Activated CD4-positive, alpha-beta T cell treated with anti-CD3 and anti-CD28 coated beads, Interleukin-2, amount 50 U/mL, for 24 hours (primary cell): Measurements from ENCODE around the gene GANAB.
A peak's percentile ranks its signal among the peaks of the same experiment; 100 is the strongest.
"Not testable (repeated sequence)": the region's sequence is repeated elsewhere in the genome, so short reads cannot be mapped to it uniquely, and the experiment has no call there.

Experiments used
- DNase-seq, 2 donors: peaks; one replicate each; pipeline ENCODE4 v3.0.0-alpha.2; 2020; ENCODE audit warnings: low read depth in 1 of 2, low spot score in 1 of 2

Gene GANAB

DNA sequence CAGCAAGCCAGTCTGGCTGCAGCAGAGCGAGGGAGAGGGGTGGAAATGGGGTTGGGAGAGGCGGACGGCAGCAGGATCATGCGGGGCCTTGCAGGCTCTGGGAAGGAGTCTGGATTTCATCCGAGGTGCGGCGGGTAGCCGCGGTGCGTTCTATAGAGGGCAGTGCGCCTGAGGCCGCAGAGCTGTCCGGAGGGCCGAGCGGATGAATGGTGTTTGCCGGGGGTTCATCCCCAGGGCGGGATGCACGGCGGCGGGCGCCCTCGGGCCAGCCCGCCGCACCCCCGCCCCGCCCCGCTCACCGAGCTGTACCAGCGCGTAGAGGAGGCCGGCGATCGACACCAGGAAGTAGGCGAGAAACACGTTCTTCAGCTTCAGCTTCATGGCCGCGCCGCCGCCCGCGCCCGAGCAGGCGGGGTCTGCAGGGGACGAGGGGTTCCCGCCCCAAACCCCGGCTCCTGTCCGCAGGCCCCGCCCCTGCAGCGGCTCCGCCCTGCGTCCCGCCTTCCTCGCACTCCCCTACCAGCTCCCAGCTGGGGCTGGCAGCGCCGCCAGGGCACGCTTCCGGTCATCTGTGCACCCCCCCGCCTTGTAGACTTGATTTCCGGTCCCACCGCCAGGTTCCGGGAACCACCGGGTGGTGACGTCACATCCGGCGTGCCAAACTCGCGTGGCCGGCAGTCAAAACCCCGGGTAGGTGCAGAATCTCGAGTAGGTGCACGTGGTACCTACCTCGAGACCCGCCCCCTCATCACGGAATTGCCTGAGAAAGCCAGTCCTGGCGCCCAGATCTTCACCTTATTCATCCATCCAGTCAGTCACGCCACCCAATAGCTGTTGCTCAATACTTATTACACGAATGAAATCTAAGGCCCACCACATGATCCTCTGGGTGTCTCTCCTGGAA lies 24.6 kb downstream of the GANAB start, which contains the start of gene B3GAT3:
Gene B3GAT3 (minus strand): TSS at position 420 of the 904 bp plus-strand sequence. CDS start 39 bp downstream, at position 381.
- peak; percentile 93 to 97 for DNase-seq

- DNase-seq = no peak
Observed at GRCh38 chr11:62621027-62621566, 25.3 kb downstream of the GANAB start.

DNA sequence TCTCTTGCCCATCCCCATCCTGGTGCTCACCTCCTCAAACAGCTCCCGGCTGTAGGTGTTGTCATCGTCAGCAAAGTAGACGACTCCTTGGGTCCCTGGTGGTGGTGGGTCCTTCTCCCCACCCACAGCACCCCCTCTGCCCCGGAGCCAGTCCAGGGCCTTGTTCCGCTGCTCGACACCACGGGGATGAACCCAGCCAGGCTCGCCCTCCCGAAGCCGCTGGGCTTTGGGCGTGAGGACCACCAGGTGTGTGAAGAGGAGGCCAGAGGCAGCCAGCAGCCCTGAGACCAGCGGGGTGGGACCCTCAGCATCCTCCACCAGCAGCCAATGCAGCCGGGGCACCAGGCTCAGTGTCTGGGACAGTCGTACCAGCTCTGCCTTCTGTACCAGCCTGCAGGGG lies 29.5 kb downstream of the GANAB start:
- DNase-seq = not testable (repeated sequence)

GRCh38 chr11:62615521-62615920 lies 30.9 kb downstream of the GANAB start:
- DNase-seq = no peak

GRCh38 chr11:62614275-62614674 lies 32.1 kb downstream of the GANAB start:
- DNase-seq = peak in 1 of 2 donors; percentile 56

DNA sequence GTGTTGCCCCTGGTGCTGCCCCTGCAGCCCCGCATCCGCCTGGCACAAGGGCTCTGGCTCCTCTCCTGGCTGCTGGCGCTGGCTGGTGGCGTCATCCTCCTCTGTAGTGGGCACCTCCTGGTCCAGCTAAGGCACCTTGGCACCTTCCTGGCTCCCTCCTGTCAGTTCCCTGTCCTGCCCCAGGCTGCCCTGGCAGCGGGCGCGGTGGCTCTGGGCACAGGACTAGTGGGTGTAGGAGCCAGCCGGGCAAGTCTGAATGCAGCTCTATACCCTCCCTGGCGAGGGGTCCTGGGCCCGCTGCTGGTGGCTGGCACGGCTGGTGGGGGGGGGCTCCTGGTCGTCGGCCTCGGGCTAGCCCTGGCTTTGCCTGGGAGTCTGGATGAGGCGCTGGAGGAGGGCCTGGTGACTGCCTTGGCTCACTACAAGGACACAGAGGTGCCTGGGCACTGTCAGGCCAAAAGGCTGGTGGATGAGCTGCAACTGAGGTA lies 33.1 kb downstream of the GANAB start:
- DNase-seq = no peak

GRCh38 chr11:62612366-62613290 lies 33.8 kb downstream of the GANAB start, which contains the start of the genes EML3 and ROM1:
Gene EML3, minus strand, starts transcription at chr11:62612775. Its CDS starts 318 bp downstream, at chr11:62612457.
Gene ROM1, plus strand, starts transcription at chr11:62613257. Its CDS starts 25 bp downstream, at chr11:62613282.
- DNase-seq = peak; percentile 79 to 80

DNA sequence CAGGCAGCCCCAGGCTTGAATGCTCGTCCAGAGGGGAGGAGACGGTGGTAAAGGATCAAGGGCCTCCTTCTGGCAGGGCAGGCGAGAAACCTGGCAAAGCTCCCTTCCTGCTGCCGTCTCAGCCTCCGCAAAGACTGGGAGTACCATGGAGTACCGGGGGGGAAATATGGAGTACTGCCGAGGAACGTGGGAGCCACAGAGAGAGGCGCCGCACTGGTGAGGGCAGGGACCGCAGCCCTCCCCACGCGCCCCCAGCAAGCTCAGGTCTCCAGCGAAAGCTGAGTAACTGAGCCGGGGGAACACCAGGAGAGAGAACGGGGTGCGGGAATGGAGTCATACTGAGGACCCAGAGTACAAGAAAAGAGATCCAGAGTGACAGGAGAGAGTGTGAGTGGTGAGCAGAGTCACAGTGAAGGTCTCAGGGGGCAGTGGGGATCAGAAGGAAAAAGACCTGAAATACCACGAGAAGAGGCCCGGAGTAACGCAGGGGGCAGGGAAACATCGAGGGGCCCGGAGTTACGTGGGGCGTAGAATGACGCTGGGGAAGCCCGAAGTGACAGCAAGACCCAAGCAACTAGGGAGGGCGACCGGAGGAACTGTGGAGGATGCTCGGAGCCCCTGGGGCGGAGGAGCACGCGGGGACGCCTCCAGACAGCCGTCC lies 34.6 kb downstream of the GANAB start:
- DNase-seq = peak in 1 of 2 donors; percentile 51

DNA sequence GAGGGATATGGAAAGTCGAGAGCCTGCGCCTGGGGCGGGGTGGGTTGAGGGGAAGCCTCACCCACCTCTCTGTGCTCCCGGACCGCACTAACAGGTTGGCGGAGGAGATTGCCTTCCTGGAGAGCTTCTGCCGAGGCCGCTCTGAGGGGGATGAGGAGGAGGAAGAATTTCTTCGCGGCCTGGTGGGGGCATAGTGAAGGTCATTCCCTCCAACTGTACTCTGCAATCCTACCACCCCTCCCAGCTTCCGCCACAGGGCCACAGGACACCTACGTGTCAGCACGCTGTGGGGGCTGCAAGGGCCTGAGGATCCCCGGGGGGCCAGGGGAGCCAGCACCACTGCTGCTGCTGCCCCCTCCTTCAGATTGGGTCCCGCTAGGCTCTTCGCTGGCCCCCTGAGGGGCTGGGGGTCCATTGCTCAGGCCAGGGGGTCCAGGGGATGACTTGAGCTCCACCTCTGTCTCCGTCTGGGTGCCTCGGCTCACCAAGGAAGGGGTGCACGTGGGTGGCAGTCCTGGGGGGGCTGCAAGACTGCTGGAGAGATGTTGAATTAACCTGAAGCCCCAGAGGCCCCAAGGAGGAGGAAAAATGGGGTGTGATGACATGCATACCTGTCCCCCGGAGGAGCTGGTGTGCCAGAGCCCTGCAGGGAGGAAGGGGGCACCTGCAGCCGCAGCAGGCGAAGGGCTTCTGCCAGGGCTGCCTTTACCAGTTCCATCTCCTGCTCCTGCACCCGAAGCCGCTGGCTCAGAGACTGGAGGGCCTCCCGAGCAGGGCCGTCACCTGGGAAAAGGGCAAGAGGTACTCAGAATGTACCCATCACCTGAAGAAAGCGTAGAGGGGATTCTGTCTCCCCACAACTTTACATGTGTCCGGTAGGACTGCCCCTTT lies 35.4 kb downstream of the GANAB start:
- DNase-seq = no peak

DNA sequence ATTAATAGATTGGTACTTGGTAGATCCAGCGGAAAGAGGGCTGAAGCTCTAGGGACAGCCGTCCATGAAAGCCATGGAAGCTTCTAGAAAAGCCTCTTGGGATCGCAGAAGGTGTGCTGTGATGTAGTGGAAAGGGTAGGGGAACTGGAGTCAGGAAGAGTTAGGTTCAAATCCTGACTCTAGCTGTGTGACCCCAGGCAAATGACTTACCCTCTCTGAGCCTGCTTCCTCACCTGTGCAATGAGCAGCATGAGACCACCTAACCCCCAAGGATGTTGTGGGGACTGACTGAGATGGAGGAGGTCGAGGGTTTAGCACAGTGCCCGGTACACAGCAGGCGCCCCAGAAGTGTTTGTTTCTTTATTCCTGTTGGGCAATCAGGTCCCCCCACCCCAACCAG lies 36.0 kb downstream of the GANAB start:
- no peak for DNase-seq

GRCh38 chr11:62608776-62609175 lies 37.6 kb downstream of the GANAB start:
- no peak for DNase-seq

DNA sequence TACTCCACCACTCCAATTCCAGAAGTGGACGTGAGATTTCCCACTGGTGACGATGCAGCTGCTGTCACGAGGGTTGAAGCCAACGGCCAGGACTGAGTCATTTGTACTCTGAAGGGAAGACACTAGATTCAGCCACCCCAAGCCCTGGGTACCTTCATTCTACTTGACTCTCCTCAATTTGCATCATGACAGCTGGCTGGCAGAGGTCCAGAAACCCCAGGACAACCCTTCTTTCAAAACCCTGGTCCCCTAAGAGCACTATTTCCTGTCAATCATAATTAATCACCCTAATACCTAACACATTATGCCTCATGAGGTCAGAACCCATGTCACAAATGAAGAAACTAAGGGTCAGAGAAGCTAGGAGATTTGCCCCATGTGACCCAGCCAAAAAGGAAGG lies 38.7 kb downstream of the GANAB start:
- no peak for DNase-seq

- no peak for DNase-seq
Observed at GRCh38 chr11:62605902-62606301, 40.5 kb downstream of the GANAB start.

DNA sequence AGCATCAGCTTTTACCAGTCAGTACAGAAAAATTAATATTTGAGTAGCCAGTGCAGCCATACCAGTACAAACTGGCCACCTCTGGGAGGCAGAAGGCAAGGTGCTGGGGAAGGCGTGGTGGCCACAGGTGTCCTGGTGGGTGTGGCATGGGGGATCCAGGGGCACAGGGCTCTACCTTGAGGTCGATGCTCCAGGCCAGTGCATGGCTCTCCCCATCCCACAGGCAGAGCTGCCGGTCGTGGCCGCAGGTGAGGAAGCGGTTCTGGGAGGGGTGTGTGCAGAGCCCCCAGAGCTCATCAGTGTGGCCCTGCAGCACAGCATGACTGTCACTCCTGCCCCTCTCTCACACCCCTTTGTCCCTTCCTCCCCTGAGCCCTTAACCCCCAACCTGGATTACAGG lies 40.9 kb downstream of the GANAB start:
- DNase-seq = no peak

DNA sequence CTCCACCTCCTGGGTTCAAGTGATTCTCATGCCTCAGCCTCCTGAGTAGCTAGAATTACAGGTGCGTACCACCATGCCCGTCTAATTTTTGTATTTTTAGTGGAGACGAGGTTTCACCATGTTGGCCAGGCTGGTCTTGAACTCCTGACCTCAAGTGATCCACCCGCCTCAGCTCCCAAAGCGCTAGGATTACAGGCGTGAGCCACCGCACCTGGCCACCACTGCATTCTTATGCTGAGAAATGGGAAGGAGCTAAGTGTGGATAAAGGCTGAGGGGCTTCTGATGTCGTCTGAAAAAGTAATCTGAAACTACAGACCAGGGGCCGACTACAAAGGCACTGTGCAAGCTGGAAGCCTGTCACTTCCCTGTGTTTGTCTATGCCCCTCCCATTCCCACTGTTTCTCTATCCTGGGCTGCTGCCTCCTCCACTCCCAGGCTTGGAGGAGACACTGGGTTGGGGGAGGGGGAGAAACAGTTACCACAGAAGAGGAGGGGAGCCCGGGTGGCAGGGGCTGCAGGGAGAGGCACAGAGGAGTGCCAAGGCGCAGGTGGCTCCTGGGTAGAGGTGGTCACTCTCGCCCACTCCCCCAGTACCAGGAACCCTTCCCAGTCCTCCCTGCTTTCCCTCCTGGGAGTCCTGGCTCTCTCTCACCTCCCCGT lies 41.8 kb downstream of the GANAB start:
- no peak for DNase-seq

GRCh38 chr11:62603776-62604299 lies 42.6 kb downstream of the GANAB start:
- no peak for DNase-seq

GRCh38 chr11:62603072-62603408 lies 43.4 kb downstream of the GANAB start:
- DNase-seq = no peak

DNA sequence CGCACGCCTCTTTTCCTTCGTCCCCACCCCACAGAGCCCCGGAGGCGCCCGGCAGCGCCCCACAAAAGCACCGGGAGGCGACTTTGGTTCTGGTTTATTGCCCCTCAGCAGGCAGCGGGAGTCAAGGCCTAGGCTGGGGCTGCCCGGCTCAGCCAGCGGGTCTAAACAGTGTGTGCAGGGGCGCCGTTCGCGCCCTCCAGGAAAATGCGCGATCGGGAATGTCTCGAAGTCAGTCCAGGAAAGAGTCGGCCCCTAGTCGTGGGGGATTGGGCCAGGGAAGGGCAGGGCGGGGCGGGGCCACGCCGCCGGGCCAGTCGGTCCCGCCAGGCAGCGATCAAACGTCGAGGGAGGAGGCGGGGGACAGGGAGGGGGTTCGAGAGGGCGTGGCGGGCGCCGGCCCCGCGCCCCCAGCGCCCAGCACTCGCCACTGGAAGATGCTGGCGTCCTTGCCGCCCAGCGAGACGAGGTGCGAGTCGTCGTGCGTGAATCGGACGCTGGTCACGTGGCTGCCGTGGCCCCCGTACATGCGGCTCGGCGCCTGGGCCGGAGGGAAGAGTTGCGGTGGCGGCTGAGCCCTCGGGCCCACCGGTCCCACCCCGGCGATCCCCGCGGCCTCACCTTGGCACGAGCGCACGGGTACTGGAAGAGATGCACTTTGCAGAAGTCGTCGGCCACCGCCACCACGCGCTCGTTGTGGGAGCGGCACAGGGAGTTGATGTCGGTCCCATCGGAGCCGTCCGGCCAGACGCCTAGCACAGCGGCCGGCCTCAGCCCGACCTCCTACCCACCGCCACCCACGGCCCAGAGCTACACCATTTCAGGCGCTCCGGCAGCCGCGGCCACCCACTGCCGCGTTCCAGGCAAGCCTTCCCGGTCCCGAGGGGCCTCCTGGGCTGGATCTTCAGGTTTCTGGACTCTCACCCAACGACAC lies 44.0 kb downstream of the GANAB start:
- no peak for DNase-seq
